DMS114 treated with DMSO at 0.1 percent for 48 hours (cell line): Measurements from ENCODE around the gene PLD1.

Experiments
- DNase-seq: peaks from one replicate; lab custom pipeline; 2025; ENCODE audit not compliant: unreplicated experiment; lab: John Stamatoyannopoulos, UW

PLD1 gene

DNA sequence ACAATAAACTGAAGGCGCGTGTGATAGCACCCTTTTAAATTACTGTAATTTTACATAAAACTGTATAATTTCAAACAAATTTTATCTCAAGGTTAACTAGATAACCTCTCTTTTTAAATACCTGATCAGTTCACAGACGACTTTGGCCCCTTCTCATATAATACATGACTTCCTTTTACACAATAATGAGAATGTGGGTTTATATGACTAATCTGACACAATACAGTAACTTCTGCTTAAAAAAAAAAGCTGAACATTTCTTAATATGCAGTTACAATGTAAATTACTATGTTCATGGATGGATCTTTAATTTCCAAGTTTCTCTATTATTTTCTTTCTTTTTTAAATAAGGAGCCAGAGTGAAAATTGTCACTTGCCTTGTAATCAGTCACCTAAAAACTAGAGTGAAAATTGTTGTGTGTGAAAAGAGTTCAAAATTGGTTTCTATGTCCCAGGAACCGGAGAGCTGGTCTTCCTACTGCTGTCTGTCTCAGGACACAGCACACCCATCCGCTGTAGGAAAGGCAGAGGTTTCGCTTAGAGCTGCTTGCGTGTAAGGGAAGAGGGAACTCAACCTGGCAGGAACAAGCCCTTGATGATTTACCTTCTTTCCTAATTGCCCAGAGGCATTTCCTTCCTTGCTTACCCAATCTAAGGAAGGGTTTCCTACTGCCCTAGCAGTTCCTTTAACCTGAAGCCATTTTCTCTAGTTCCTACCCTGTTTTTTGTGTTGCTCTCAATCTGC lies 33.3 kb downstream of the PLD1 start:
- no peak for DNase-seq

- no peak for DNase-seq
Observed at GRCh38 chr3:171776411-171776810, 33.9 kb downstream of the PLD1 start.

DNA sequence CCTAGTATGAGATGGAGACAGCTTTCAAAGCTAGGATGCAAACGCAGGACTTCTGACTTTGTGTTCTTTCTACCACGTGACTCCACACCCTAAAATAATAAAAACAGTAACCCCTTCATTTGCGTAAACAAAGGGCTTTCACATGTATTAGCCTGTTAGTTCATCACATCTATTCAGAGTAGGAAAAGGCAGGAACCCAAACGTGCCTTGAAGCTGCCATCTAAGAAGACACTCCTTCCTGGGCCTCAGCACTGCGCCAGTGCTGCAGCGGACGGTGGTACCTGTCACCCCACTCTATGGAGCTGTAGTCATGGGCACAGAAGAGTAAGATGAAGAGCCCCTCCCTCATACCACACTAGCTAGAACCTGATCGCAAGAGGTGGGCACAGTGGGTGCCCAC lies 34.3 kb downstream of the PLD1 start:
- DNase-seq, result no peak

DNA sequence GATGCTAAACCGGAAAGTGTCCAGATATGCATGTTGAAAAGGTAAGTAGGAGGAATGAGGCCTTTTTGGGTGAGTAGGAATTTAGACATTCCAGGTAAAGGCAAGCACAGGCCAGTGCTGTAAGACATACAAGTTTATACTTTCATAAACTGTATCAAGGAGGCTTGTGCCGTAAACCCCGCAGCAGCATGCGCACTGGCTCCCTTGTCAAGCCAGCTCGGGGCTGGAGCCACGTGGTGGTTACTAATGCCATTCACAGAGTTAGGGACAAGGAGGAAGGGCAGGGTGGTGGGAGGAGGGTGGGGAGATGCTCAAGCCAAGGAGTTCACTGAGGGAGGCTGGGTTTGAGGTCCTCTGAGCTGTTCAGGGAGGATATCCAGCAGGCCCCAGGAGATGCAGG lies 35.8 kb downstream of the PLD1 start:
- no peak for DNase-seq

DNA sequence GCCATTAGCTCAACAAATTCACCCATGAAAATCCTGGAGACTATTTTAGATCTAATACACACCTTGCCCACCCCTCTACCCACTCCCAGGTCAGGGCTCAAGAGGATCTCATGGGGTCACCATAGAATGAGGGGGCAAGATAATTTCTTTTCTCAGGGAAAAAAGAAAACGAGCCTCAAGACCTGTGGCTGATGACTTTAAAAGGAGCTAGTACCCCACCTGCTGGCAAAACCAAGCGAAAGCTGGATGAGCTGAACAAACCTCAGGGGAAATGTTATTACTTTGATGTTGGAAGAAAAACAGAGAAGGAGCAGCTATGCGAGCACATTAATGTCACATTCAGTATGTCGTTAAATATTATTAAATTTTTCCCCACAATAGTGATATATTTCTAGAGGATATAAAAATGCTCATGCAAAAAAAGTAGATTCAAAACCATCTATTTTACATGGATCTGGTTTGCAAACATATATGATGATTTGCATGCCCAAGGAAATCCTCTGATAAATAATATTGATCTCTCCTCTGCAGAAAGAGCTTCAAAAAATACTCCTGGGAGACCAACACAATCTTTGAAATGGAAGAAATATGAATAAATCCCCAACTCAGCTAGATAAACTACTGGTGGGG lies 37.7 kb downstream of the PLD1 start:
- peak; percentile 59 for DNase-seq

GRCh38 chr3:171770689-171771620 lies 39.3 kb downstream of the PLD1 start:
- peak; percentile 18 for DNase-seq

- no peak for DNase-seq
Observed at GRCh38 chr3:171769461-171769860, 40.8 kb downstream of the PLD1 start.

GRCh38 chr3:171768986-171769385 lies 41.3 kb downstream of the PLD1 start:
- no peak for DNase-seq

- no peak for DNase-seq
Observed at GRCh38 chr3:171768281-171768900, 41.9 kb downstream of the PLD1 start.

DNA sequence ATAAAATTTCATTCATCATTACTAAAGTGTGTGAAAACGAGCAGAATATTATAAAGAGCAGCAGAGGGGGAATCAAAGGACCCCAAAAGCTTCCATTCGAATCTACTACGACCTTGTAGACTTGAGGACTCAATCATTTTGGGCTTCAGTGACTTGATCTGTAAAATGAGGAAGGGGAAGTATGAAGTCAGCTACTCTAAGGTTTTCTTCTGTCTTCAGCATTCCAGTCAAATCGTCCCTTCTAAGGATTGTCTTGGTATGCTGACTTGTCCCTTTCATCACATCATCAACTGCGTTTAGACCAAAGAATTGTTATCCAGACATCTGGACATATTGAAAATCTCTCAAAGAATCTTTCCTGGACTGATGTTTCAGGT lies 44.8 kb downstream of the PLD1 start:
- DNase-seq, result no peak

GRCh38 chr3:171763392-171763791 lies 46.9 kb downstream of the PLD1 start:
- no peak for DNase-seq

- no peak for DNase-seq
Observed at GRCh38 chr3:171760477-171760876, 49.8 kb downstream of the PLD1 start.

DNA sequence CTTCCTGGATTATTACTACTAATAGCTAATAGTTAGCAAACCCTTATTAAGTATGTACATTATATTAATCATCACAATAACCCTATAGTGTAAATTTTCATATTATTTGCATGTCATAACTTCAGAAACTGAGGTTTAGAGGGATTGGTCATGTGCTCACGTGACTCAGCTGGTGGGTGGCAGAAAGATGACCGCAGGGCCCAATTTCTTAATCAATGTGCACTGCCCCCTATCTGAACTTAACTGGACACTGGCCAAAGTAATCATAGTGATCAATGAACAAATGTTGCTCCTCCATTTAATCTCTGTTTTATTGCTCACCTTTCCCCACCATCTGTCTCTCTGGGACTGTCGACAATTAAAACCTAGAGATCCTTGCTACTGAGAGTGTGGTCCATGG lies 52.2 kb downstream of the PLD1 start:
- DNase-seq, result no peak

DNA sequence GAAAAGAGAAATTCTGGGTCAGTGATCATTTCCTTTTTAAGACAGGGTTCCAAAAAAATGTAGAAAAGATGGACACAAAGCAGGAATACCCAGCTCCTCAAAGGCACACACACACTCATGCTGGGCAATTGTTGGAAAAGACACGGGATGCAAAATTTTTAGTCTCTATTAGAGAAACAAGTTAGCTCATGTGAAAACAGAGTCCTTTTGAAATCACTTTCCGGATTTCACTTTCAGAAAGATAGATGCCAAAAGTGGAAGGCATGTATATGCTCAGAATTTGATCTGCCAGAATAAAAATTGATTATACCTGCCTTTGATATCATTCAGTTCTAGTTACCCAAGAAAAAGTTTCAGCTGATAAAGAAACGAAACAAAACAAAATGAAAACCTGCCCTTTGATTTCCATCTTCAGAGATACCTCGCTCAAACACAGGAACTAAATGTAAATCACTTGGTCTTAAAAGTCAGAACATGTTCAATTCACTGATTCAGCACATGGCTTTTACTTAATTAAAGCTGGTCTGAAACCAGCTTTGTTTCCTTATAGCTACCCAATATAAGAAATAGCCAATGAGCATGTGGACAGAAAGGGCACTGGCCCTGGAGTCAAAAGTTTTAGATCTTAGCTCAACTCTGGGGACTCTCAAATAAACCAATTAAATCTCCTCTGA lies 52.8 kb downstream of the PLD1 start:
- DNase-seq, result no peak

- no peak for DNase-seq
Observed at GRCh38 chr3:171755656-171756055, 54.6 kb downstream of the PLD1 start.

GRCh38 chr3:171755015-171755589 lies 55.2 kb downstream of the PLD1 start:
- no peak for DNase-seq

GRCh38 chr3:171753665-171754408 lies 56.4 kb downstream of the PLD1 start:
- no peak for DNase-seq

- DNase-seq, result no peak
Observed at GRCh38 chr3:171753025-171753472, 57.2 kb downstream of the PLD1 start.

DNA sequence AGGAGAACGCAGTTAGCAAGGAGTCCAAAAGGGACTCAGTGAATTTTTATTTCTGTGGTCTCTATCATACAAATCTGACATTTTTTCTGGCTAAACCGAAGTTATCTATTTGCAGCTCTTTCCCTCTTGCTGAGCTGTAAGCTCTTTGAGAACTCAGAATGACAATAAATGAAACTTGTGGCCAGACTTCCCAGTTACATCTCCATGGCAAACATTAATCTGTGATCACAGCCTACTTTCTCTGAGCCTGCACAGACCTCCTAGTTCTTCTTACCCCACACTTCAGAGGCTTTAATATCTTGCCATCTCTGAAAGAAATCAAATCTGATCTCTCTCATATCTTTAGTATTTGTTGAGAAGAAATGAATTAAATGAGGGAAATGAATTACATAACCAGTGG lies 58.0 kb downstream of the PLD1 start:
- DNase-seq, result no peak

DNA sequence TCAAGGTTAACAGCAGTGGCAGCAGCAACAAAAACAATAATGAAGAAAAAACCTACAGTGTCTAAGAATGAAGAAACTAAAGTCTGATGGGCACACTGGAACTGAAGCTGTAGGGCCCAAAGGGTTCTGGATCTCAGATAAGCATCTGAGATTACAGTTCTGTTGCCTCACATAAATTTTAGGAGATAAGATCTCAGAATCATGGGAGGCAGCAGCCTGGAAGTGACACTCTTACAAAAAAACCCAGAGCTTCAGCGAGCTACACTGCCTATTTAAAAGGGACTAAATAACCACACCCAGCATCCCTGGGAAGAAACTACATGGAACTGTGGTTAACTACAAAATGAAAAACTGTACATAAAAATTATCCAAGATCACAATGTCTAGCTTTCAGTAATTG lies 61.2 kb downstream of the PLD1 start:
- DNase-seq, result no peak
